Liver (tissue), 9 donors: ENCODE results near the gene INO80. TPM values are rescaled to one million over a fixed set of nuclear protein-coding genes. Genes with fewer than 3 reads are reported as not detected.

Experiments
- DNase-seq: peaks from one replicate; pipeline ENCODE4 v3.0.0-alpha.2; 2017; ENCODE audit warnings: low spot score
- H3K27ac ChIP-seq, 2 donors: one replicate each; pipeline ENCODE4 v1.7.0; 2013; ENCODE audit warnings: inconsistent platforms in 2 of 2, low read length in 2 of 2, control low read depth in 1 of 2, low read depth in 1 of 2, mild to moderate bottlenecking in 1 of 2
- H3K27me3 ChIP-seq, 4 donors: one replicate each; pipeline versions ENCODE4 v1.6.1 to v1.7.0; 2013; ENCODE audit warnings: low read length in 3 of 4, inconsistent platforms in 1 of 4, mild to moderate bottlenecking in 1 of 4, moderate library complexity in 1 of 4; ENCODE audit not compliant: control insufficient read depth in 4 of 4, insufficient read depth in 4 of 4
- H3K36me3 ChIP-seq, 4 donors: one replicate each; pipeline versions ENCODE4 v1.6.1 to v1.7.0; 2013; ENCODE audit warnings: low read length in 3 of 4, mild to moderate bottlenecking in 3 of 4, low read depth in 1 of 4, moderate library complexity in 1 of 4; ENCODE audit not compliant: control insufficient read depth in 4 of 4, insufficient read depth in 3 of 4
- H3K4me1 ChIP-seq, 4 donors: one replicate each; pipeline versions ENCODE4 v1.6.1 to v1.7.0; 2013; ENCODE audit warnings: low read length in 3 of 4, mild to moderate bottlenecking in 3 of 4, moderate library complexity in 1 of 4; ENCODE audit not compliant: control insufficient read depth in 4 of 4, insufficient read depth in 4 of 4
- H3K4me3 ChIP-seq, 3 donors: one replicate each; pipeline versions ENCODE4 v1.6.1 to v1.7.0; 2013; ENCODE audit warnings: low read length in 3 of 3, control low read depth in 1 of 3, low read depth in 1 of 3, mild to moderate bottlenecking in 1 of 3
- H3K9ac ChIP-seq, 2 donors: one replicate each; pipeline ENCODE4 v1.7.0; 2013; ENCODE audit warnings: low read length in 2 of 2, mild to moderate bottlenecking in 2 of 2, moderate library complexity in 2 of 2, control low read depth in 1 of 2, low read depth in 1 of 2
- H3K9me3 ChIP-seq, 4 donors: one replicate each; pipeline versions ENCODE4 v1.6.1 to v1.7.0; 2013; ENCODE audit warnings: low read length in 3 of 4; ENCODE audit not compliant: control insufficient read depth in 4 of 4
- ATF3 ChIP-seq: IDR thresholded peaks from 2 replicates; pipeline ENCODE4 v1.6.1; 2016; ENCODE audit warnings: antibody characterized with exemption
- CTCF ChIP-seq: fragments of 150-350 bp; IDR thresholded peaks from 2 replicates; pipeline ENCODE4 v1.5.1; 2017; ENCODE audit warnings: improper control_type of control experiment, low read depth, low read length; ENCODE audit not compliant: missing input control
- EGR1 ChIP-seq, 2 donors: IDR thresholded peaks; 2 replicates each; pipeline ENCODE4 v1.6.1; 2016 to 2018; ENCODE audit warnings: antibody characterized with exemption in 2 of 2, low read depth in 2 of 2
- FOXA1 ChIP-seq: IDR thresholded peaks from 2 replicates; pipeline ENCODE4 v1.6.1; 2016; ENCODE audit warnings: antibody characterized with exemption
- FOXA2 ChIP-seq: IDR thresholded peaks from 2 replicates; pipeline ENCODE4 v1.6.1; 2016; ENCODE audit warnings: antibody characterized with exemption
- GABPA ChIP-seq, 2 donors: IDR thresholded peaks in 1 of 2; conservative IDR thresholded peaks in 1 of 2; 2 replicates each; pipeline ENCODE4 v1.6.1; 2016; ENCODE audit warnings: antibody characterized with exemption in 2 of 2, mild to moderate bottlenecking in 1 of 2, moderate library complexity in 1 of 2
- HNF4A ChIP-seq, 2 donors: conservative IDR thresholded peaks; 2 replicates each; pipeline ENCODE4 v1.6.1; 2016; ENCODE audit warnings: antibody characterized with exemption in 2 of 2, mild to moderate bottlenecking in 2 of 2
- HNF4G ChIP-seq: IDR thresholded peaks from 2 replicates; pipeline ENCODE4 v1.6.1; 2016; ENCODE audit warnings: antibody characterized with exemption
- JUND ChIP-seq, 2 donors: IDR thresholded peaks; 2 replicates each; pipeline ENCODE4 v1.6.1; 2016; ENCODE audit warnings: antibody characterized with exemption in 2 of 2
- MAX ChIP-seq: IDR thresholded peaks from 2 replicates; pipeline ENCODE4 v1.6.1; 2016; ENCODE audit warnings: antibody characterized with exemption
- NR2F2 ChIP-seq: IDR thresholded peaks from 2 replicates; pipeline ENCODE4 v1.6.1; 2016; ENCODE audit warnings: antibody characterized with exemption
- RAD21 ChIP-seq, 2 donors: IDR thresholded peaks; 2 replicates each; pipeline ENCODE4 v1.6.1; 2016; ENCODE audit warnings: antibody characterized with exemption in 2 of 2, mild to moderate bottlenecking in 2 of 2
- REST ChIP-seq: IDR thresholded peaks from 2 replicates; pipeline ENCODE4 v1.6.1; 2016; ENCODE audit warnings: antibody characterized with exemption, mild to moderate bottlenecking
- RXRA ChIP-seq, 2 donors: IDR thresholded peaks; 2 replicates each; pipeline ENCODE4 v1.6.1; 2017 to 2018; ENCODE audit warnings: antibody characterized with exemption in 2 of 2, mild to moderate bottlenecking in 1 of 2
- SP1 ChIP-seq: IDR thresholded peaks from 2 replicates; pipeline ENCODE4 v1.6.1; 2018; ENCODE audit warnings: antibody characterized with exemption, mild to moderate bottlenecking
- TAF1 ChIP-seq: conservative IDR thresholded peaks from 2 replicates; pipeline ENCODE4 v1.6.1; 2016; ENCODE audit warnings: antibody characterized with exemption, mild to moderate bottlenecking
- YY1 ChIP-seq: IDR thresholded peaks from 2 replicates; pipeline ENCODE4 v1.6.1; 2016; ENCODE audit warnings: antibody characterized with exemption, mild to moderate bottlenecking
- ZBTB33 ChIP-seq: IDR thresholded peaks from 2 replicates; pipeline ENCODE4 v1.6.1; 2016; ENCODE audit warnings: antibody characterized with exemption
- WGBS: extraction: QIAGEN DNeasy Blood & Tissue Kit; methylation state at CpG from one replicate; pipeline ENCODE4 v1.1.7; 2013; 5-methylcytosine and 5-hydroxymethylcytosine counted together
- polyA plus RNA-seq, 2 donors: library from polyadenylated mRNA; stranded (reverse) in 1 of 2; unstranded in 1 of 2; fragments of 200-250 nt in 1 of 2; fragments of >200 nt in 1 of 2; fragmentation: Nextera tagmentation in 1 of 2; extraction: Ambion mirVana in 1 of 2; gene quantifications; one replicate each; pipeline versions ENCODE4 v1.2.1 to v1.2.3, GENCODE V29; 2013 to 2015
- total RNA-seq, 2 donors: library from RNA; depleted of rRNA; stranded (reverse); fragments of >200 nt; gene quantifications; one replicate each; pipeline ENCODE4 v1.2.3, GENCODE V29; 2014
- donor health status: healthy.
- donor health status: healthy.
- donor health status: healthy.
- donor health status: healthy.
- donor health status: healthy.

INO80 gene
- total and polyA plus RNA-seq, 4 donors = 3.2 to 19.7 (median 9.4) TPM

- peaks cover 0 to 36% (median 19%) of the 10 kb centered on the region in 4 donors for H3K36me3 ChIP-seq
- DNase-seq = no peak
Observed at GRCh38 chr15:40992825-40993224, 123.3 kb downstream of the INO80 start.

More at GRCh38 chr15:40992825-40993224, 123.3 kb downstream of the INO80 start:
- Histone ChIP-seq H3K27me3 (no peaks in the 10 kb centered on the region), H3K27ac (no peak overlapping the region), H3K4me1 (no peaks in the 10 kb centered on the region), H3K4me3 (no peak overlapping the region), H3K9ac (no peak overlapping the region), H3K9me3 (no peaks in the 10 kb centered on the region)
- 95% methylated on average over 5 of the region's 5 CpGs for WGBS
- TF ChIP-seq HNF4A (conservative IDR thresholded peaks at IDR 0.05) = no peak
- no peak for TF ChIP-seq MAX
- TF ChIP-seq FOXA1 = no peak
- TF ChIP-seq CTCF = no peak
- TF ChIP-seq RAD21 (IDR thresholded peaks at IDR 0.05) = no peak
- no peak for TF ChIP-seq ATF3
- no peak for TF ChIP-seq NR2F2
- TF ChIP-seq JUND (IDR thresholded peaks at IDR 0.05) = no peak
- no peak for TF ChIP-seq FOXA2
- TF ChIP-seq TAF1 = no peak
- TF ChIP-seq HNF4G = no peak
- TF ChIP-seq REST = no peak
- no peak for TF ChIP-seq GABPA (IDR thresholded peaks at IDR 0.05 in 1 of 2, conservative IDR thresholded peaks at IDR 0.05 in 1 of 2)
- TF ChIP-seq SP1 = no peak
- TF ChIP-seq ZBTB33 = no peak
- no peak for TF ChIP-seq RXRA (IDR thresholded peaks at IDR 0.05)
- no peak for TF ChIP-seq EGR1 (IDR thresholded peaks at IDR 0.05; ENCODE audit: low read depth in 2 of 2)
- no peak for TF ChIP-seq YY1
